ENCODE results near the gene B3GNT9.
"Not testable (repeated sequence)": the region's sequence is repeated elsewhere in the genome, so short reads cannot be mapped to it uniquely, and the experiment has no call there.

B3GNT9 gene

GRCh38 chr16:67150047-67150832 is 558 bp downstream of the B3GNT9 start:
- DNase-seq (ENCODE audit: low read depth in 2 of 2): no peak

- DNase-seq (ENCODE audit: low read depth in 2 of 2): no peak
Measured at GRCh38 chr16:67149276-67150046, 1.3 kb downstream of the B3GNT9 start.

- no peak for DNase-seq (ENCODE audit: low read depth in 2 of 2)
Measured at GRCh38 chr16:67148656-67149275, 2.0 kb downstream of the B3GNT9 start.

- no peak for DNase-seq (ENCODE audit: low read depth in 2 of 2)
Measured at GRCh38 chr16:67148221-67148620, 2.6 kb downstream of the B3GNT9 start.

- DNase-seq (ENCODE audit: low read depth in 2 of 2): no peak
Measured at GRCh38 chr16:67147437-67148140, 3.2 kb downstream of the B3GNT9 start.

- no peak for DNase-seq (ENCODE audit: low read depth in 2 of 2)
Measured at GRCh38 chr16:67146523-67147357, 4.1 kb downstream of the B3GNT9 start.

GRCh38 chr16:67145746-67146145 is 5.1 kb downstream of the B3GNT9 start:
- DNase-seq (ENCODE audit: low read depth in 2 of 2): no peak

GRCh38 chr16:67144943-67145342 is 5.9 kb downstream of the B3GNT9 start:
- DNase-seq (ENCODE audit: low read depth in 2 of 2): no peak

GRCh38 chr16:67142342-67142741 is 8.5 kb downstream of the B3GNT9 start:
- no peak for DNase-seq (ENCODE audit: low read depth in 2 of 2)

- no peak for DNase-seq (ENCODE audit: low read depth in 2 of 2)
Measured at GRCh38 chr16:67141391-67141790, 9.4 kb downstream of the B3GNT9 start.

GRCh38 chr16:67137605-67138004 is 13.2 kb downstream of the B3GNT9 start:
- DNase-seq (ENCODE audit: low read depth in 2 of 2): no peak

GRCh38 chr16:67129422-67129821 is 21.4 kb downstream of the B3GNT9 start:
- DNase-seq (ENCODE audit: low read depth in 2 of 2): no peak

GRCh38 chr16:67128887-67129286 is 21.9 kb downstream of the B3GNT9 start:
- no peak for DNase-seq (ENCODE audit: low read depth in 2 of 2)

GRCh38 chr16:67128417-67128816 is 22.4 kb downstream of the B3GNT9 start:
- DNase-seq (ENCODE audit: low read depth in 2 of 2): no peak

- not testable (repeated sequence) for DNase-seq (ENCODE audit: low read depth in 2 of 2)
Measured at GRCh38 chr16:67122799-67123198, 28.0 kb downstream of the B3GNT9 start.

GRCh38 chr16:67120025-67120424 is 30.8 kb downstream of the B3GNT9 start:
- no peak for DNase-seq (ENCODE audit: low read depth in 2 of 2)

- DNase-seq (ENCODE audit: low read depth in 2 of 2): no peak
Measured at GRCh38 chr16:67117716-67118115, 33.1 kb downstream of the B3GNT9 start.

GRCh38 chr16:67116388-67117311 is 34.1 kb downstream of the B3GNT9 start:
- DNase-seq (ENCODE audit: low read depth in 2 of 2): no peak

GRCh38 chr16:67115639-67116038 is 35.2 kb downstream of the B3GNT9 start:
- DNase-seq (ENCODE audit: low read depth in 2 of 2): no peak

GRCh38 chr16:67114793-67115192 is 36.0 kb downstream of the B3GNT9 start:
- DNase-seq (ENCODE audit: low read depth in 2 of 2): no peak

Data from stimulated activated CD8-positive, alpha-beta memory T cell treated with anti-CD3 and anti-CD28 coated beads, Interleukin-15, amount 100 ng/mL, for 48 hours (primary cell).